ENCODE measurements around the gene JAG2.

The JAG2 gene

DNA sequence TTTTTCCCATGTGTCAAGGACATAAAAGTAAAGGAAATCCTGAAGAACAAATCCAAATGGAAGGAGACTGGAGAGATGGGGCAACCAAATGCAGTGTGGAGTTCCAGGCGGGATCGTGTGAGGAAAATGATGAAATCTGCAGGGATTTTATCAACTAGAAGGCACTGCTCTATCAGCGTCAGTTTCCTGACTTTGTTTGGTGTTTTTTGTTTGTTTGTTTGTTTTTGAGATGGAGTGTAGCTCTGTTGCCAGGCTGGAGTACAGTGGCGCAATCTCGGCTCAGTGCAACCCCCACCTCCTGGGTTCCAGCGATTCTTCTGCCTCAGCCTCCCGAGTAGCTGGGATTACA is 60.1 kb downstream of the JAG2 start:
- no peak for DNase-seq

DNA sequence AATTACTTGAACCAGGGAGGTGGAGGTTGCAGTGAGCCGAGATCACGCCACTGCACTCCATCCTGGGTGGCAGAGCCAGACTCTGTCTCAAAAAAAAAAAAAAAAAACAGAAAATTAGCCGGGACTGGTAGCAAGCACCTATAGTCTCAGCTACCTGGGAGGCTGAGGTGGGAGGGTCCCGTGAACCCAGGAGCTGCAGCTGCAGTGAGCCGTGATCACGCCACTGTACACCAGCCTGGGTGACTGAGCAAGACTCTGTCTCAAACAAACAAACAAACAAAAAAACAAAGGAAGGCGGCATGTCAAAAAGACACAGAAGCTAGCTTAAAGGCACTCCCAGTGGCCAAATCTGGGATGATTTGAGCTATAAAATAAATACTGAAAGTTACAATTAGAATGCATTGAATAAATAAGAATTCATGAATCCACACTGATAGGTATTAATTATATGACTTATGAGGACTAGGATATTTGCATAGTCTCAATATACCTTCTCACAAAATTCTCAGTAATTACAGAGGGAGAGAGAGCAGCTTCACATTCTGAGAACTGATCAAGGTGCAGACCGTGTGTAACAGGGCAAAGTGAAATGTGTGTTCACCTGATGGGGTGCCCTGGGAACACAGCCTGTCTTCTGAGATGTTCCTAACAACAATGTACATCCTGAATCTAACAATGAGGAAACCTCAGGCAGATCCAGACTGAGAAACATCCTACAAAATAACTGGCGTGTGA is 60.6 kb downstream of the JAG2 start:
- no peak for DNase-seq

DNA sequence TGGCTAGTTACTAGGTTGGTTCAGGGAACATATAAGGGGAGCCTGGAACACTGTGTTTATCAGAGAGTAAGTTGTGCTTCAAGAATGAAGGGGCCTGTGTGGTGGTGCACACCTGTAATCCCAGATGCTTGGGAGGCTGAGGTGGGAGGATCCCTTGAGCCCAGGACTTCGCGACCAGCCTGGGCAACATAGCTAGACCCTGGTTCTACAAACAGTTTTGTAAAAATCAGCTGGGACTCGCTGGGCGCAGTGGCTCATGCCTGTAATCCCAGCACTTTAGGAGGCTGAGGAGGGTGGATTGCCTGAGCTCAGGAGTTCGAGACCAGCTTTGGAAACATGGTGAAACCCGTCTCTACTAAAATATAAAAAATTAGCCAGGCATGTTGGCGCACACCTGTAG is 61.2 kb downstream of the JAG2 start:
- DNase-seq = no peak

DNA sequence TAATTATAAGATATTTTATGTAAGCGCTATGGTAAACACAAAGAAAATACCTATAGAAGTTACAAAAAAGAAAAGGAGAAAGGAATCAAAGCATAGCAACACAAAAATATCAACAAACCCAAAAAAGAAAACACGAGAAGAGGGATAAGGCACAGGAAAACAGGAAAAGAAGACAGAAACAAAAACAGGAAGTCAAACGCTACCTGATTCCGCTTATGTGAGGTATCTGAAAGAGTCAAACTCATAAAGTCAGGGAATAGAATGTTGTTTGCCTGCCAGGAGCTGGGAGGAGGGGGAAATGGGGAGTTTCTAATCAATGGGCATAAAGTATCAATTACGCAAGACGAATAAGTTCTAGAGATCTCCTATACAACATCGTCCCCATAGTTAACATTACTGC is 63.4 kb downstream of the JAG2 start:
- DNase-seq = no peak

DNA sequence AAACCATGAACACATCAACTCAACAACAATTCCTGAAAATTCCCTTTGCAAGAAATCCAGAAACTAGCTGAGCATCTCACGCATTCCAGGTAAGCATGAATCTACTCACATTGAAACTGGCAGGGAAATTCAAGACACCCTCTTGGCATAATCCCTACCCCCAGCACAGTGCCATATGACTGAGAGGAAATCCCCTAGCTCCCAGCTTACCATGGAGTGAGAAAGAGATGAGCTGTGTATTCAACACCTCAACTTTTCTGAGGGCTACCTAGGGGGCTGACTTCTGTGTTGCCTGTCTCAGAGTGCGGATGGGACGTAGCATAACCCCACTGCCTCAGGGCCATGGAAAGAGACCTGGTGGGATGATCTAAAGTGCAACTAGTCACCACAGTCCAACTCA is 65.7 kb downstream of the JAG2 start:
- DNase-seq = no peak

DNA sequence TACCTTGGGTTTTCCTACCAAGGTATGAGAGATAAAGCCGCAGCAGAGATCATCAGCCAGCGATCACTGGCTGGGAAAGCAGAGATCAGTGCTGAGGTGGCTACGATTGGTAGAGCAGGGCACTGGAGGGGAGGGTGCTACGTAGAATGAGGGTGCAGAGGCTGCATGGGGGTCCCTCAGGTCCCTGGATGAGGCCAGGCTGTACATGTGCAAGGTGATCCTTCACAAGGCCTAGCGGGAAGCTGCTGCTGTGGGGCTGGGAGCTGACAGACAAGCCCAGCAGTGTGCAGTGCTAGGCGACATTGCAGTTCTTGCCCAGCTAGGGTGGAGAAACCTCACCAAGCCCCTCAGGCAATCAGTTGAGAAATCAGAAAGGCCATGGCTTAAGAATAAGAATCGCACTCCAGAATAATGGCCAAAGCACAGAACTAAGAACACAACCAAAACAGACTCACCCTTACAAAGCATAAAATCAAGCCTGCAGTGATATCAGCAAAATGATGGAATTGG is 66.2 kb downstream of the JAG2 start:
- no peak for DNase-seq

DNA sequence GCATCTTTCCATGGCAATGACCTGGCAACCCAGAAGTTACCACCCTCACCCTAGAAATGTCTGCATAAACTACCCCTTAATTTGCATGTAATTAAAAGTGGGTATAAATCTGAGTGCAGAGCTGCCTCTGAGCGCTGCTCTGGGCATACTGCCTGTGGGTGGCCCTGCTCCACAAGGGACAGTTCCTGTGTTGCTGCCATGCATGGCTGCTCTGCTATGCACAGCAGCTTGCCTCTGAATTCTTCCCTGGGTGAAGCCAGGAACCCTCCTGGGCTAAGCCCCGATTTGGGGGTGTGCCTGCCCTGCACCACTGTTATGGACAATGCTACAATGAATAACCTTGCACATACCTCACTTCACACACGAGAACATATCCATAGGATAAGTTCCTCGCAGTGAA is 67.7 kb downstream of the JAG2 start:
- no peak for DNase-seq

DNA sequence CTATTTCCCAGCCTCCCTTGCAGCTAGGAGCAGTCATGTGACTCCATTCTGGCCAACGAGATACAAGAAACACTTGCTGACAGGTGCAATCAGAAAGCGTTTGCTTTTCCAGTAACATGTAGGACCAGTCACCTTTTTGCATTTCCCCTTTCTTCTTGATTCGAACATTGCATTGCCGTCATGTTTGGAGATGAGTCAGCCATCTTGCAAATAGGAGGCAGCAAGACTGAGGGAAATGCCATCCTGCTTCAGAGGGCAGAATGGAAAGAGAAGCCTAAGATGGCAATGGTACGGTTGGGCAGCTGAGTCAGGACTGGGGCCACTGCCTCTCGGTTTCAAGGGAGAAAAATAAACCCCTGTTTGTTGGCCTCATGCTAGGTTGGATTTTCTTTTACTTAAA is 68.8 kb downstream of the JAG2 start:
- no peak for DNase-seq

DNA sequence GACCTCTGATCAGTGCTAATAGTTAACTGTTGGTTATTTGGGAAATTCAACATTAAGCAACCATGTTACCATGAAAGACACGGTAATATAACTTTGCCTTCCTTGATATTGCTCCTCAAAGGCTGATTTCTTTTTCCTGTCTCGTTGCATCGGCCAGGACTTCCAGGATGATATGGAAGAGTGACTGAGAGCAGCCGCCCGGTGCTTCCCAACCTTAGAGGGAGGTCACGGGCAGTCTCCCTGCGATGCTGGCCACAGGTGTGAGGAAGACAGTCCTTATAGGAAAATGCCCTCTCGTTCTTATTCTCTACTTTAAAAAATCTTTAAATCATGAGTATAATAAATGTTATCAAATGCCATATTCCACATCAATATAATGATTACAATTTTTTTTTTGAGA is 70.3 kb downstream of the JAG2 start:
- no peak for DNase-seq

DNA sequence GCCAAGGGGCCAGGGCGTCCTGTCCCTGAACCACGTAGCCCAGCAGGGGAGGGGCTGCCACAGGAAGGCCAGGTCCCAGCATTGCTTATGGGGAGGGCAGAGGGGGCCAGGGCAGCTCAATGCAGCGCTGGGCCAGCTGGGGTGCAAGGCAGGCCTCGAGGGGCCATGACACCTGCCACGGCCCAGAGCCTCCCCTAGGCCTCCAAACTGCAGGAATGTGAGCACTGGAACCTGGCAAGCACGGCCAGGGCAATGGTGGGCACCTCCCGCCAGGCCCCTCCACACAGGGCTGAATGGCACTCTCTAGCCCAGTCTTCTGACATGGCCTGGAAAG is 70.8 kb downstream of the JAG2 start:
- no peak for DNase-seq

DNA sequence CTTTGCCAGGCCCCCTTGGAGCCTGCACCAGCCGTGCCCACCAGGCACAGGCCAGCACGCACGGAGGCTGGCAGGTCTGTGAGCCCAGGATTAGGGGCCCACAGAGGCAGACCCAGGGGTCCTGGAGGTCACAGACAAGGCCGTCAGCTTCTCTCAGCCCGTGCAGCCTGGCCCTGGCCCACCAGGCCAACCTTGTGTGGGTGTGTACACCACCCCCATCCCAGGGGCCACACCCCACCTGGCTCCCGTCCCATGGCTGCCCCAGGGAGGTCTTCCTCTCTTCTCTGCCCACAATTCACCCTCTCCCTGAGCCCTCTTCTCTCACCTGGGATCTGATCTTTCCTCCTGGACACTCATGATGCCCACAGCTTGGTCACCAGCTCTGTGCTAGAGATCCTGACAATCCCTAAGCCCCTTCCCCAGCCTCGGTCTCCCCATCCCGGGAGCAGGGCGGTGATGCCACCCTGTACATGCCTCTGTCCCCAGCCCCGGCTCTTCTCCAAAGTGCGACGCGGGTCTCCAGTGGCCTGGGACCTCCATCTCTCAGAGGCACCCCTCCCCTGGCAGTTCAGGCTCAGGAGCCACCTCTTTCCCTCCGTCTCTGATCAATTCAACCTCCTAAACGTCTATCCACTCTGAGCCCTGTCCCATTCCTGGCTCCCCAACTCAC is 72.2 kb downstream of the JAG2 start:
- DNase-seq = no peak

DNA sequence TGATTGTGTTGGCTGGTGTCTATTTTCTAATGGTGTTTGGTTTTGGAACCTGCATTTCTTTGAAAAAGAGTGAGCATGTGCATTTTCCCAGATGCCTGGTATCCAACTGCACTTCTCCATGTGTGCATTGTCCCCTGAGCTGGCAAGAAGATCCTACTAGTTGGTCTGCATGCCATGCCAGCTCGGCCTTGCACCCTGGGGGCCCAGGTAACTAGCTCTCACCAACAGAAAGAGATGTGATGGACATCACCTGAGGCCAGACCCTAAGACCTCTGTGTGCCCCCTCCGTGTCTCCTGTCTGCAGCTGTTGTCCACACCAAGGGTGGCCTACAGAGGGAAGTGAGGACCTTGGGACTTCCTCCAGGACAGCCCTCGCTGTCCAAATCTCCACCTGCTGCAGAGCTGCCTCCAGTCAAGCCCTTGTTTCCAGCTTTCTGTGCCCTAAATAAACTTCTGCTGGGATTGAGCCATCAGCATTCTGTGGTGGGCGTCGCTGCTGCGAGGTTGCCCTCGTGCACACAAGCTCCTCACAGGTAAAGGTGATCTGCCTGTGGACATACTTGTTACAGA is 73.3 kb downstream of the JAG2 start:
- no peak for DNase-seq

DNA sequence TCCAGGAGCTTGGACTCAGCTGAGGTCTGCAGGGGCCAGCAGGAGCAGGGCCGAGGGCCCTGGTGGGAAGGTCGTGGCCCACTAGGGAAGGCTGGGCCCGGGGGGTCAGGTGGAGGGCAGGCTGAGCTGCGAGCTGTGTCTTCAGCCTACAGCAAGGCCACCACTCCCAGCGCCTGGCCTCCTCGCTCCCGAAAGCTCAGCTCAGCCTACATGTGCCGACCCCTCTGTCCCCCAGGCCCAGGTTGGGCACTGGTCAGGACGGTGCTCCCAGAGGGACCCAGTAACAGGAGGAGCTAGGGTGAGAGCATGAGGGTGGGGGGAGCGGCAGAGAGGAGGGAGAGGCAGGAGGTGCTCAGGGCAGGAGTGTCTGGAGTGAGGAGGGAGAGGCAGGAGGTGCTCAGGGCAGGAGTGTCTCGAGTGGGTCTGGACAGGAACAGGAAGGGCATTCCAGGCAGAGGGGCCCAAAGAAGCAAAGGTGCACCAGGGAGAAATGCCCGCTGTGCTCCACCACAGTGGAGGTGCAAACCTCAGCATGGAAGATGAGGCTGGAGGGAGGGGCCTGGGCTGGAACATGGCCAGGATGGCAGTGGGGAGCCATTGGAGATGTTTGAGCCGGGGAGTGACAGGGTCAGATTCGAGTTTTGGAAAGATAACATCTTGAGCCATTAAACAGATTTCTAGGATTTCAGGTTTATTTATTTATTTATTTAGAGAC is 74.2 kb downstream of the JAG2 start:
- DNase-seq = no peak

DNA sequence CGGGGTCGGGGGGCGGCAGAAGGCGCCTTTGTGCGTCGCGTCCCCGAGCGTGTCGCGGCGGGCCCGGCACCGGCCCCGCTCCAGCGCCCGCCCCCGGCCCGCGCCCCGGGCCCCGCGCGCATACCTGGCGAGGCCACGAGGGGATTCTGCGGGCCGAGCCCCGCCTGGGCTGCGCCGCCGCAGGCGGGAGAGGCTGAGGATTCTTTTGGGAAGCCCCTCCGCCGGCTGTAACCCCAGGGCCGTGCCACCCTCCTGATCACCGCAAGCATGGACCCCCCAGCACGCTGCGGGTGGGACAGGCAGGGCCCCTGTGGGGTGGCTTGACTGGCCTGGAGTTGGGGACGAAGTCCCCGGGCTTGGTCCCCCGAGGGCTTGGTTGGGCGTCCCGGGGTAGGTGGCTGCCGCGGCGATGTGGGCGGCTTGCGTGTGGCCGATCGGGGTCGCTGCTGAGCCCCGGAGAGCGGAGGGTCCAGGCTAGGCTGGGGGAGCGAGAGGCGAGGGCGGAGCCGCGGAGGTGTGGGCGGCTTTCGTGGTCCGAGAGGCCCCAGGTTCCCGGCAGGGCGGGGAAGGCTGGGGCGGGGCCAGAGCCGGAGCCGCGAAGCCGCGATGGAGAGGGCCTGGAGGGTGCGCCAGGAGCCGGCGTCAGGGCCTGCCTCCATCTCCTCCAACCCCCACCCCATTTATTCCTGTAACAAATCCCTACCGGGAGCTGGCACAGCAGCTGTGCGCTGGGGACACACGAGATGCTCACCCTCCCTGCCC is 75.0 kb downstream of the JAG2 start:
- DNase-seq = peak; percentile 87

DNA sequence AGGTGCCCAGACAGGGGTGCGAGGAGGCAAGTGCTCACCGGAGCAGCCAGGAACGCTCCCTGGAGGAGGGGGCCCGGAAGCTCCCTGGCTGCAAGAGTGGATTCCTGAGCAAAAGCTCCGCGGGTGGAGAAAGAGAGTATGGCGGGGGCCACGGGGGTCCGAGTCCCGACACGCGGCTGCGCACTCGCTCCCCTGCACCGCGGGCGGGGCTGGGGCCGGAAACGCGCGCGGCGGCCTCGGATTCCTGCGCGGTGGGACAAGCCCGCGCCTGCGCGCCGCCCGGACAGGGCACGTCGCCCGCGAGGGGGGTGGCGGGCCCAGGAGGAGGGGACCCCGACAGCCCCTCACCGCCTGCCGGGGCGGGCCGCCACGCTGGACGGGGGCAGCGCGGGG is 75.5 kb downstream of the JAG2 start:
- DNase-seq = peak; percentile 64

DNA sequence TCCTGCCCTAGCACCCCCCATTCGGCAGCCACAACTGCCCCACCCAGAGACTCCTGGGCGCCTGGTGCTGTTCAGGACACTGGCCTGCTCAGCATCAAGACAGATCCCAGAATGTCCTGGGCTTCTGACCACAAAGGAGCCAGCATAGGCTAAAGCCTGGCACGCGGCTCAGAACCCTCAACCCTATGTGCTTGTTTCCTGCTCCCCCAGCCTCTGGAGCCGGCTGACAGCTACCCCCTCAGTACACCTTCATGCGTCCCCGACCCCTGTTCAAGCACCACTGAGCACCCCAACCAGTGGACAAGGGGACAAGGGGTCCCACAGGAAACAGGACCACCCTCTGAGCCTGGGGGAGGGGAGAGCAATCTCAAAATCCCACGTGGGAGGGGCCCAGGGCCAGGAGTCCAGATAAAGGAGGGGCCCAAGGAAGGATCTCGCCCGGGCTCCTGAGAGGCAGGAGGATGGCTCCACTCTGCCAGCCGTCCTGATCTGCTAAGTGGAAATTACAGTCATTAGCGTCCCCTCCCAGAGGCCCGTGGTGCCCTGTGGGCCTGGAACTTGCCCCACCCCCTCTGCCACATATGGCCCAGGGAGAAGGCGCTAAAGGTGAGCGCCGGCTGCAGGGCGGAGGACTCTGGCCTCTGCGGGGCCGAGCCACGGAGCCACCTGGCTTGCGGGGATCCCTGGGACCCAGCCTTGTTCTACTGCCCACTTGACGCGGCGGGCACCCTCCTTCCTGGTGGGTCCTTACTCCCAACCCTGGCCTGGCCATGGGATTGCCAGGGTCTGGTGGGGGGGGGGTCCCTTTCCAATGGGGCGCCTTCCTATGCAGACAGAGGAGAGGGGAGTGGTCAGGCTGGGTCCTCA is 76.2 kb downstream of the JAG2 start:
- peak; percentile 34 for DNase-seq

DNA sequence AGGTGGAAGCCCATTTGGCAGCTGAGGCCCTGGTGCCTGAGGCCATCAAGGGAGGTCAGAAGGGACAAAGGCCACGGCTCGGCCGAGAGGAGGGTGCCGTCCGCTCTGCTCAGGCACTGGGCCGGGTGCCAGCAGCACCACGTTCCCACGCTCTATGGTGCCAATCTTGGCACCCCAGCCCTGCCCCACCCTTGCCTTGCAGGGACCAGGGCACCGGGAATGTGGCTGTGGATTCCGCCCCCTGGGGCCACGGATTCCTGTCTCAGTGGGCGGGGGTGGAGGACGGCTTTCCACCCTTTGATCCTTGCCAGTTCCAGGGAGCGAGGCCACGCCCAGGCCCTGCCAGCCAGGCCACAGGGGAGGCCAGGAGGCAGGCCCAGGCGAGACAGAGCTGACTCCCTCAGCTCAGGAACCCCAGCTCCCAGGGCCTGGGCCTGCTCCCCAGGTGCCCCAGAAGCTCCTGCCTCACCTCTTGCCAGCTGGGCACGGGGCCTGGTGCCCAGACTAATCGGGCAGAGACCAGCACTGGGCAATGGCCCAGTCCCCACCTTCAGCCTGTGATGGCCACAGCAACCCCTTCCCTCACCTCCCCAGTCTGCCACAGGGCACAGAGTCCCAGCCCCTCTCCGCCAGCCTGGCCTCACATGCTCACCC is 76.9 kb downstream of the JAG2 start:
- DNase-seq = peak; percentile 95

DNA sequence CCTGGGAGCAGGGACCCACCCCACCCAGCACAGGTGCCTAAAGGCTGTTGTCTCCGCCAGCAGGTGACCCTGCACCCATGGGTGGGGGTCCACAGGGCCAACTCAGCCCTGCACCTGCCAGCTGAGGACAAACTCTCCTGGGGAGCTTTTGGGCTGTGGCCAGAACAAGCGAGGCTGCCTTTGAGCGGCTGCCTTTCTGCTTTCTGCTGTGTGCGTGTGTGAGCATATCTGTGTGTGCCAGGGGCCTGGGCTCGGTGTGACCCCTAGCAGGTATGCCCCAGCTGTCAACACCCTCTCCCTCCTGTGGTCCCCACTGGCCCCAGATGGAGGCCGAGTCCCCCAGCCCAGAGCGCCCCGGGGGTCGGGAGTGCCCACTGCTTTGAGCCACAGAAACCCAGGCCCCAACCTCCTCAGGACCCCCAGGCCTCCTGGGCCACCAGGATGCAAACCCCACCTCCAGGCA is 77.5 kb downstream of the JAG2 start:
- DNase-seq = no peak

Data from NCI-H226 (cell line).